OCI-LY3 (cell line): ENCODE results near the gene HBA2.

Source experiments
- CTCF ChIP-seq: fragments of 200-600, 300-600 bp; sonication (generic); IDR thresholded peaks from 2 replicates; pipeline ENCODE4 v1.5.1; 2014; ENCODE audit warnings: antibody characterized with exemption, low read length, low read depth
- EZH2phosphoT487 ChIP-seq: fragments of 200-600 bp; shearing (Covaris generic); IDR thresholded peaks from 2 replicates; pipeline ENCODE4 v1.6.1; 2018; ENCODE audit warnings: antibody characterized with exemption, mixed run types, low read depth

- TF ChIP-seq CTCF: no peak
- no peak for TF ChIP-seq EZH2phosphoT487
Measured at GRCh38 chr16:175011-175949, 2.6 kb downstream of the HBA2 start.
